ENCODE data around the gene MAP7D3.
"Not testable (repeated sequence)": the region's sequence is repeated elsewhere in the genome, so short reads cannot be mapped to it uniquely, and the experiment has no call there.

MAP7D3 gene

DNA sequence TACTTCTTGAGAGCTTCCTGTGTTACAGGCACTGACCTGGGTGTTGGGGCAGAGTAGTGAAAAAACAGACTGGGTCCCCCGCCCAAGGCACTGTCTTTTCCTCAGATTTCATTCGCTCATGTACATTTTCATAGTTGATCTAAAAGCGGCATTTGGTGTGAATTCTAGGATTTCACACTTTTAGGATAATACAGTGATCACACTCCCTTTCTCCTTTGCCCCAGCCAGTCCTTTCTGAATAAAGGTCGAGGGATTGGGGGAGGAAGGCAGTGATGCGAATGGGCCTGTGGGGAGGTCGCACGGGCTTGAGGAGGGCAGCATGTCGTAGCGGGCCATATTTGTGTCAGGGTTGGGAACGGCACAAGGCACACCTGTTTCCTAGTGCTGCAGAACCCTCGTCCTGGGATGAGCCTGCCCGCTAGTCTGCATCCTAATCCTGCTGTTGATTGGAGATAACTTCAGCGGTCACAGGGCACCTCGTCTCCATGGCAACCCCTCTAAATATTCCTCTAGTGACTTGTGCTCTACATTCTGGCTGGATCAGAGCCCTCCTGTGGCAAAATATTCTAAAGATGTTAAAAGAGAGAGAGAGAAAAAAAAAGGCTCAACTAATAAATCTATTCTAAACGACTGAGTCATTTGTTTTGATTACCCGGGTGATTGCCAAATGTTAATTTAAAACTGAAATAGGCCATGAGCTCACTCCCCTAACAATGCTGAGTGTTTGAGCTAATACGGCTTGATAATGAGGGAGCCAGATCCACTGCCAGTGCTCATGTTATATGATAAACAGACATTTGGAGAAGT lies 82.1 kb downstream of the MAP7D3 start:
- no peaks in the 10 kb centered on the region for H3K4me1 ChIP-seq (ENCODE audit: control insufficient read depth in 2 of 2, insufficient read depth in 2 of 2, low read length in 2 of 2)
- peaks cover 0 to 6% of the 10 kb centered on the region in 2 donors for H3K27me3 ChIP-seq (ENCODE audit: control insufficient read depth in 2 of 2, insufficient read depth in 2 of 2, low read length in 2 of 2)
- no peaks in the 10 kb centered on the region for H3K9me3 ChIP-seq (ENCODE audit: control insufficient read depth in 2 of 2, low read length in 2 of 2)
- no peak overlapping the region for H3K4me3 ChIP-seq (ENCODE audit: low read length in 2 of 2)
- peak overlapping the region; percentile 65 to 67 for H3K27ac ChIP-seq (ENCODE audit: low read depth in 2 of 2, low read length in 2 of 2)
- H3K9ac ChIP-seq (ENCODE audit: low read depth in 1 of 2, low read length in 2 of 2) = no peak overlapping the region
- H3K36me3 ChIP-seq (ENCODE audit: control insufficient read depth in 2 of 2, insufficient read depth in 2 of 2, low read length in 2 of 2) = no peaks in the 10 kb centered on the region

DNA sequence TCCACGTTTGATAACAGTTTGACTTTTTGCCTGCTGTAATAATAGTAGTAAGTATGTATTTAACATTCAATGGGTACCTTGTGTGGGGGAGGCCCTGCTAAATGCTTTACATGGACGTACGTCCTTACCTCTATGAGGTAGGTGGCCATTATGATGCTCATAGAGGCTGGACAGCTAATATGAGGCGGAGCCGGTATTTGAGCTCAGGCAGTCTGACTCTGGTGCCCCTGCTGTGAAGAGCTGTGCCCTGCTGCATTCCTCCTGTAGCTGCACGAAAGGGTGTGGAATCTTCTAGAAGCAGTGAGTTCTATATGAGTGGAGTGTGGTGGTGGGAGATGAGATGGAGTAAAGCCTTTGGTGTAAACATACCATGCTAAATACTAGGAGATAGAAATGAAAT lies 83.2 kb downstream of the MAP7D3 start:
- H3K9ac ChIP-seq (ENCODE audit: low read depth in 1 of 2, low read length in 2 of 2); H3K4me1 ChIP-seq (ENCODE audit: control insufficient read depth in 2 of 2, insufficient read depth in 2 of 2, low read length in 2 of 2); H3K9me3 ChIP-seq (ENCODE audit: control insufficient read depth in 2 of 2, low read length in 2 of 2); H3K36me3 ChIP-seq (ENCODE audit: control insufficient read depth in 2 of 2, insufficient read depth in 2 of 2, low read length in 2 of 2); H3K4me3 ChIP-seq (ENCODE audit: low read length in 2 of 2); H3K27me3 ChIP-seq (ENCODE audit: control insufficient read depth in 2 of 2, insufficient read depth in 2 of 2, low read length in 2 of 2): not testable (repeated sequence)
- peak overlapping the region in 1 of 2 donors; percentile 35 for H3K27ac ChIP-seq (ENCODE audit: low read depth in 2 of 2, low read length in 2 of 2)

DNA sequence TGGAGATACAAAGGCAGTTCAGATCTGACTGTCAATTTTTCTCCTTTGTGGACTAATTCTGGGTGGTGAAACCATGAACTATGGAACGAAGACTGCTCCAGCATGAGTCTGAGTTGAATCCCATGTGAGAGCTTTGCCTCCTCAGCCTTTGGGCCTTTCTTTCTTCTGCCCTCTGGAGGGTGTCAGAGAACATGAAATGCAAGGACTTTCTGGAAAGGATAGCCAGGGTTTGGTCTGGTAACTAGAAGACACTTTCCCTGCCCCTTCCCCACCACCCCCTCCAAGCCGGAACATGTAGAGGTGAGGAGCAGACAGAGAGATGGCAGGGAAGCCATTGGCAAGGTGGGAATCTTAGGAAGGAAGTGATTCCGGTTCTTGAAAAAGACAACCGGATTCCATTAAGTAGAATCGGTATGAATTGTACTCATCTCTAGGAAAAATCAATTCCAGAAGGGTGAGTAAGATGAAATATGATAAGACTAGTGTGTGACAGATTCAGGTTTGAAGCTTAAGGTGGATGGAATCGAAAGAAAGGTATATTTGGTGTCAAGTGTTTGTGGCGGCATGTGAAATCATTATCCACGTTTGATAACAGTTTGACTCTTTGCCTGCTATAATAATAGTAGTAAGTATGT lies 84.9 kb downstream of the MAP7D3 start:
- H3K9me3 ChIP-seq (ENCODE audit: control insufficient read depth in 2 of 2, low read length in 2 of 2) = no peaks in the 10 kb centered on the region
- no peaks in the 10 kb centered on the region for H3K4me1 ChIP-seq (ENCODE audit: control insufficient read depth in 2 of 2, insufficient read depth in 2 of 2, low read length in 2 of 2)
- no peak overlapping the region for H3K4me3 ChIP-seq (ENCODE audit: low read length in 2 of 2)
- peak overlapping the region; percentile 4 to 24 for H3K27ac ChIP-seq (ENCODE audit: low read depth in 2 of 2, low read length in 2 of 2)
- no peaks in the 10 kb centered on the region for H3K36me3 ChIP-seq (ENCODE audit: control insufficient read depth in 2 of 2, insufficient read depth in 2 of 2, low read length in 2 of 2)
- no peak overlapping the region for H3K9ac ChIP-seq (ENCODE audit: low read depth in 1 of 2, low read length in 2 of 2)
- H3K27me3 ChIP-seq (ENCODE audit: control insufficient read depth in 2 of 2, insufficient read depth in 2 of 2, low read length in 2 of 2) = peaks cover 0 to 6% of the 10 kb centered on the region in 2 donors

- H3K27ac ChIP-seq (ENCODE audit: low read depth in 2 of 2, low read length in 2 of 2) = no peak overlapping the region
- H3K36me3 ChIP-seq (ENCODE audit: control insufficient read depth in 2 of 2, insufficient read depth in 2 of 2, low read length in 2 of 2) = no peaks in the 10 kb centered on the region
- H3K4me3 ChIP-seq (ENCODE audit: low read length in 2 of 2) = no peak overlapping the region
- H3K4me1 ChIP-seq (ENCODE audit: control insufficient read depth in 2 of 2, insufficient read depth in 2 of 2, low read length in 2 of 2) = no peaks in the 10 kb centered on the region
- H3K9me3 ChIP-seq (ENCODE audit: control insufficient read depth in 2 of 2, low read length in 2 of 2) = no peaks in the 10 kb centered on the region
- H3K9ac ChIP-seq (ENCODE audit: low read depth in 1 of 2, low read length in 2 of 2) = no peak overlapping the region
- peaks cover 0 to under 1% of the 10 kb centered on the region in 2 donors for H3K27me3 ChIP-seq (ENCODE audit: control insufficient read depth in 2 of 2, insufficient read depth in 2 of 2, low read length in 2 of 2)
Observed at GRCh38 chrX:136165406-136165805, 85.8 kb downstream of the MAP7D3 start.

GRCh38 chrX:136163689-136164088 lies 87.5 kb downstream of the MAP7D3 start:
- H3K9ac ChIP-seq (ENCODE audit: low read depth in 1 of 2, low read length in 2 of 2) = no peak overlapping the region
- no peaks in the 10 kb centered on the region for H3K36me3 ChIP-seq (ENCODE audit: control insufficient read depth in 2 of 2, insufficient read depth in 2 of 2, low read length in 2 of 2)
- H3K9me3 ChIP-seq (ENCODE audit: control insufficient read depth in 2 of 2, low read length in 2 of 2) = no peaks in the 10 kb centered on the region
- no peaks in the 10 kb centered on the region for H3K4me1 ChIP-seq (ENCODE audit: control insufficient read depth in 2 of 2, insufficient read depth in 2 of 2, low read length in 2 of 2)
- H3K27ac ChIP-seq (ENCODE audit: low read depth in 2 of 2, low read length in 2 of 2) = no peak overlapping the region
- peaks cover 0 to 3% of the 10 kb centered on the region in 2 donors for H3K27me3 ChIP-seq (ENCODE audit: control insufficient read depth in 2 of 2, insufficient read depth in 2 of 2, low read length in 2 of 2)
- no peak overlapping the region for H3K4me3 ChIP-seq (ENCODE audit: low read length in 2 of 2)

Data from mucosa of rectum (tissue), 2 donors.